Head of caudate nucleus (tissue), 42 donors: ENCODE measurements around the gene CD36.

Source experiments
- DNase-seq, 42 donors: peaks; one replicate each; pipeline versions ENCODE4 v3.0.0 to v3.0.0-alpha.2; 2020 to 2021; ENCODE audit warnings: mixed read lengths in 7 of 42
- intact Hi-C: fragments of 100-400 bp; cut with DNase I; formaldehyde crosslinking; loops from one replicate; pipeline ENCODE4 v1.15.0; 2022

The CD36 gene

GRCh38 chr7:80679921-80680907 lies 41.8 kb downstream of the CD36 start:
- no peak for DNase-seq
- intact Hi-C loops, result no loop called here

GRCh38 chr7:80681272-80681885 lies 42.9 kb downstream of the CD36 start:
- intact Hi-C loops, result no loop called here
- DNase-seq, result no peak

GRCh38 chr7:80682744-80683143 lies 44.3 kb downstream of the CD36 start:
- intact Hi-C loops, result no loop called here
- no peak for DNase-seq

DNA sequence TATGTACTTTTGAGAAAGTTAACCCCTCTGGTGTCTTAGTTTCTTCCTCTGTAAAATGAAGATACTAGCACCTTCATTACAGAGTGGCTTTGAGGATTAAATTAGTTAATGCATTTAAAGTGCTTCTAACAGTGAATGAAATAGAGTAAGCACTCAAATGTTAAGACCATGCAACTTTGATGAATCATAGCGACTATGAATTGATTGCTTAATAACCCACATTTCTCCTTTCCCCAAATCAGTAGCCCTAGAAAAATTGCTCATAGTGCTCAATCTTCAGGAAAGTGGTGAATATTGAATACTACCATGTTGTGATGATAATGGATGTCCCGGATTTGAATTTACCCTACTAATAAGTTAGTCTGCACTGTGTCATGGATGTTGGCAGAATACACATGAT lies 48.1 kb downstream of the CD36 start:
- no peak for DNase-seq
- intact Hi-C loops, result loop anchor here (5.0 kb wide), 1 partner anchor 776 kb away; no protein-coding TSS in a partner anchor

DNA sequence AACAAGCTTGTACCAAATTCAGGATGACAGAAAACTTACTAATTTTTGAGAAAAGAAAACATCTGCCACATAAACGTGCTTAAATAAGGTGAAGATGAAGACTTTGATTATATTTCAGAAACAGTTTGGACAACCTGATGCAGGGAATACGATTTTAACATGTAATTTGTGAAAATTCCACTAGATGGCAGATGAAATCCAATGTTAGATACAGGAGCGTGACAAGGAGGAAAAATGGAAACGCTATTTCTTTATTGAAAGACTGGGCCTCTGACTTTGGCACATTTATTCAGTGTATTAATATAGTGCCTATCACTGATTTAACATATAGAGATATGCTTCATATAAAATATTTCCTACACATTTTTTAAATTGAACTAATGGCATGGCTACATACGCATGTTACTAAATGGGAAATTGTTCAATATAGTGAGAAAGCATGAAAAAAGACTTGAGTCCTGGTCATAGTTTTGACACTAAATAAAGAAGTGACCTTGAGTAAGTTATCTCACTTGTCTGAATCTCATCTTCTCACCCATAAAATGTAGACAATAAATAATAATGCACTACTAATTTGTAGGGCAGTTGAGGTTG lies 60.7 kb downstream of the CD36 start:
- intact Hi-C loops, result no loop called here
- DNase-seq, result peak in 1 of 42 donors; percentile 22

GRCh38 chr7:80699721-80700256 lies 61.3 kb downstream of the CD36 start:
- intact Hi-C loops, result loop anchor here (5.0 kb wide), 1 partner anchor 773 kb away; no protein-coding TSS in a partner anchor
- no peak for DNase-seq

DNA sequence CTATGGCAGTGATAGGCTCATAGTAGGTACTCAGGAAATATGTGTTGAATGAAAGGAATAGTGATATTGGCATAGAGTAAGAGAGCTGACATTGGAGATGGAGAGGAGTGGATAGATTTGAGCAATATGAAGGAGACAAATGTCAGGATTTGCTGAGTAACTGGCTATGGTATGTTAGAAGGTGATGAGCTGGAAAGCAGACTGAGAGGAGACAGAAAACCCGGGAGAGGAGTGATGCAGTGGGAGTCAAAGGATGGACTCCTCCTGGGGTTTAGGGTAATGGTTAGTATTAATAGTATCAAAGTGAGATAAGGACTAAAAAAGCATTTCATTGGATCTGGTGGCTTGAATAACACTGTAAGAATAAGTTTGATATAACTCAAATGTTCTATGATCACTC lies 64.8 kb downstream of the CD36 start:
- intact Hi-C loops, result loop anchor here (5.0 kb wide), 1 partner anchor 769 kb away; no protein-coding TSS in a partner anchor
- DNase-seq, result no peak

DNA sequence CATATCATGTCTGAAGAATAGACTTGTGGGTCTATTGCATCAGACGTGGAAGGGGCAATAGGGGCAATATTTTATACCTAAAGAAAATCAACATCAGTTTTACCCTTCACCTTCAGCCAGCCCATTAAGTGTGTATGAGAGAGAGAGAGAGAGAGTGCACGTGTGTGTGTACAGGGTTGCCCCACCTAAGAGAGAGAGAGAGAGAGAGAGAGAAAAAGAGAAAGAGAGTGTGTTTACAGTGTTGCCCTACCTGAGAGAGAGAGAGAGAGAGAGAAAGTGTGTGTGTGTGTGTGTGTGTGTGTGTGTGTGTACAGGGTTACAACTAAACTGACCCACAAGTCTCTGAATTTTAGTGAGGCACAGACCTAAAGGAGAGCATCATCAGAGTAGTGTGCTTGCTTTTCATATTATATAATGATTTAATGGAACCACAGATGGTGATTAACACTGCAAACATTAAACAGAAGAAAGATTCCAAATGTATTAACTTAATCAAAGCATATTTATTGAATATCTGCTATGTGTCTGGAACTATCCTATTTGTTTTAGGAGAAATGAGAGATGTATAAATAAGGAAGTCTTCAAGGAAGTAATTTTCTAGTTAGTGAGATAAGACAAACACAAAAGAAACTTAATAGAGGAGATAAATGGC lies 66.8 kb downstream of the CD36 start:
- intact Hi-C loops, result no loop called here
- DNase-seq, result no peak

DNA sequence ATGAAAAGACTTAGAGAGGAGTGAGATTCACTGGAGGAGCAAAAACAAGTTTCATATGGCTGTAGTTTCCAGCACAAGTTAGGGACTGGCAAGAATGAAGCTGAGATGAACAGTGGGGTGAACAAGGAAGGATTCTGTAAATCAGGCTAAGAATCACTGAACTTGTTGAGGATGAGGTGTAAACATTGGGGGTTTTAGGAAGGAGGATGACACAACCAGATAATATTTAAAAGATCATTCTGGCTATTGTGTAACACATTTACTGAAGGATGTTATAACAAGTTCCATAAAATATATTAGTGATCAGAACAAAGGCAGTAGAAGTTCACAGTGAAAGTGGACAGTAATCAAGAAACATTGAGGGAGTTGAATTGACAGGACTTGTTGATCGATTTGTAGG lies 68.9 kb downstream of the CD36 start:
- intact Hi-C loops, result no loop called here
- no peak for DNase-seq

DNA sequence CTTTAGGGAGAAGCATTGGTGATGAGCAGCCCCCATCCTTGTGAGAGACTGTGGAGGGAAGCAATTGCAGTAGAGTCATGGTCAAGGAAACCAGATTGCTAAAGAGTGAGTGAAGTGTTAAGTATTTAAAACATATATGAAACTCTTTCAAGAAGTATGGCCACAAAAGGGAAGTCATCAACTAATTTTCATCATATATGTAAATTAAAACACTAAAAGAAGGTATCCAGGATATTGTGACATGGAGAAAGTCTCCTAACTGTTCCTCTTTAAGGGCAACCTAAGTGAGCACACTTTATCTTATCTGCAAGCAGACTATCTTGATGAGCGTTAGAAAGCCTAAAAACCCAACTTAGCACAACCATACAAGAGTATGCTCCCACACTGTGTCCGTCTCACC lies 69.7 kb downstream of the CD36 start:
- intact Hi-C loops, result no loop called here
- no peak for DNase-seq

DNA sequence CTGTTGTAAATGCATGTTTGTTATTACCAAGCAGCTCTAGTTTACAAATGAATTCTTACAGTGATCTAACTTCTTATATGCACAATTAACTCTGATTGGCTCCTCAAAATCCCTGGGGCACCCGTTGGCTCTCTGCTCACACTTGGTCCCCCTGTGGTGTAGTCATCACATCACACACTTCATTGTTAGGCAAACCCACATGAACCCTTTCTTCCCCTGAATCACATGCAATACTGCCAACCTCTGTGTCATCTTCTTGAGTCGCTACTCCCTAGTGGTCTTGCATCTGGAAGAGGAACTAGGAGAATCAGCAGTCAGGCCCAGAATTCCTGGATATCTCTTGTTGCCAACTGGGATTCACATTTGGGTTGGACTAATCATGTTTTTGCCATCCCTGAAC lies 73.1 kb downstream of the CD36 start:
- intact Hi-C loops, result no loop called here
- no peak for DNase-seq

GRCh38 chr7:80719261-80719660 lies 80.8 kb downstream of the CD36 start:
- DNase-seq, result no peak

GRCh38 chr7:80720146-80720545 lies 81.7 kb downstream of the CD36 start:
- DNase-seq, result no peak
- intact Hi-C loops, result no loop called here

More at GRCh38 chr7:80719261-80719660, 80.8 kb downstream of the CD36 start:
- intact Hi-C loops, result no loop called here

- DNase-seq, result peak in 35 of 42 donors; percentile 2 to 80 (median 46)
- intact Hi-C loops, result no loop called here
These were observed 83.6 kb downstream of the CD36 start for GRCh38 chr7:80721883-80722615.

- DNase-seq, result peak in 2 of 42 donors; percentile 15 to 17
- intact Hi-C loops, result no loop called here
These were observed 84.3 kb downstream of the CD36 start for GRCh38 chr7:80722616-80723195.

GRCh38 chr7:80724249-80724871 lies 85.9 kb downstream of the CD36 start:
- intact Hi-C loops, result no loop called here

GRCh38 chr7:80725181-80725611 lies 86.8 kb downstream of the CD36 start:
- no peak for DNase-seq
- intact Hi-C loops, result no loop called here

More at GRCh38 chr7:80724249-80724871, 85.9 kb downstream of the CD36 start:
- no peak for DNase-seq
